ENCODE data around the gene TMEM238L. TPM values are rescaled to one million over a fixed set of nuclear protein-coding genes. Genes with fewer than 3 reads are reported as not detected.
A peak's percentile ranks its signal among the peaks of the same experiment; 100 is the strongest.

Gene TMEM238L
- total RNA-seq, 8 experiments from 2014 or later = 0.19 to 1.1 (median 0.59) TPM; not detected in 5

GRCh38 chr17:10827898-10828552, 24.1 kb upstream of the TMEM238L start:
- 34 to 73% (median 43%) methylated on average over 1 to 5 of the region's 5 CpGs; no CpG with 5 or more reads in 4 of the 10 experiments for WGBS, 10 experiments
- Histone ChIP-seq H3K27ac (no peak overlapping the region), H3K4me1 (replicated peaks in 1 of 2) (no peaks in the 10 kb centered on the region), H3K4me3 (no peak overlapping the region)
- in situ Hi-C loops (cut with MboI; ENCODE audit: low pct_unique_long_range_greater_than_20kb in 2 of 9, low sequenced_read_pairs in 9 of 9, unreplicated experiment in 9 of 9) = loop anchor here in 2 of 9 experiments (25.0 kb wide), 1 partner anchor 91 kb away; the partner anchor contains the start of gene TMEM220 (in 2 of the 2)
- no peak for ATAC-seq (replicated peaks in 6 of 8)

- in situ Hi-C loops (cut with MboI; ENCODE audit: low pct_unique_long_range_greater_than_20kb in 2 of 9, low sequenced_read_pairs in 9 of 9, unreplicated experiment in 9 of 9) = loop anchor here in 2 of 9 experiments (25.0 kb wide), 1 partner anchor 88 kb away; the partner anchor contains the start of gene TMEM220 (in 2 of the 2)
- WGBS, 10 experiments = 0 to 95% (median 60%) methylated on average over 1 to 5 of the region's 7 CpGs; no CpG with 5 or more reads in 1 of the 10 experiments
- peak in 2 of 8 experiments; percentile 60 to 67 for ATAC-seq (replicated peaks in 6 of 8)
- Histone ChIP-seq H3K27ac (no peak overlapping the region), H3K4me3 (no peak overlapping the region), H3K4me1 (replicated peaks in 1 of 2) (peaks cover 0 to 8% of the 10 kb centered on the region in 2 donors)
Measured at GRCh38 chr17:10824874-10825273, 21.0 kb upstream of the TMEM238L start.

DNA sequence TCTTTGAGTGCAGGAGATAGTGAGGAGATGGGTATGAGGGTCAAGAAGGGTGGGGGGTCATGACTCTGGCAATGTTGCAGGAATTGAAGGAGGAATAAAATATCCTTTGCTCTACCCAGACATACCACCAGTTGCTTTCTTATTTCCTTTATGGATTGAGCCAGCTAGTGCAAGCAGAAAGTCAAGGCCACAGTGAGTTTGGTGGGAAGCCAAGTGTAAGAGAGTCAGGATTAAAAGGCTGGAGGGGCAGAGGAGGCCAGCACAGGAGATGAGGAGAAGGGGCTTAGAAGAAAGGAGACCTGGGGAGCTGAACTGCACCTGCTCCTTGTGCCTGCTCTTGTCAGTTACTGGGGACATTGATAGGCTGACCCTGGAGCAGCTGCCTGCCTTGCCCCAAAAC, 17.9 kb upstream of the TMEM238L start:
- Histone ChIP-seq H3K4me1 (replicated peaks in 1 of 2) (peaks cover 0 to 8% of the 10 kb centered on the region in 2 donors), H3K27ac (no peak overlapping the region), H3K4me3 (no peak overlapping the region)
- no peak for ATAC-seq (replicated peaks in 6 of 8)
- in situ Hi-C loops (cut with MboI; ENCODE audit: low pct_unique_long_range_greater_than_20kb in 2 of 9, low sequenced_read_pairs in 9 of 9, unreplicated experiment in 9 of 9) = no loop called here

GRCh38 chr17:10821054-10821453, 17.2 kb upstream of the TMEM238L start:
- H3K4me3 ChIP-seq = no peak overlapping the region
- peak; percentile 31 to 80 (median 58) for ATAC-seq (replicated peaks in 6 of 8)
- H3K27ac ChIP-seq = no peak overlapping the region
- in situ Hi-C loops (cut with MboI; ENCODE audit: low pct_unique_long_range_greater_than_20kb in 2 of 9, low sequenced_read_pairs in 9 of 9, unreplicated experiment in 9 of 9) = no loop called here
- peaks cover 0 to 8% of the 10 kb centered on the region in 2 donors for H3K4me1 ChIP-seq (replicated peaks in 1 of 2)
- 0 to 50% (median 31%) methylated on average over 1 to 3 of the region's 4 CpGs; no CpG with 5 or more reads in 5 of the 10 experiments for WGBS, 10 experiments

- in situ Hi-C loops (cut with MboI; ENCODE audit: low pct_unique_long_range_greater_than_20kb in 2 of 9, low sequenced_read_pairs in 9 of 9, unreplicated experiment in 9 of 9) = no loop called here
- peak in 2 of 8 experiments; percentile 8 to 23 for ATAC-seq (replicated peaks in 6 of 8)
- no peak overlapping the region for H3K4me3 ChIP-seq
- WGBS, 10 experiments = 20 to 91% (median 76%) methylated on average over 1 to 5 of the region's 5 CpGs; no CpG with 5 or more reads in 5 of the 10 experiments
- H3K4me1 ChIP-seq (replicated peaks in 1 of 2) = no peaks in the 10 kb centered on the region
- H3K27ac ChIP-seq = no peak overlapping the region
Measured at GRCh38 chr17:10815319-10815718, 11.4 kb upstream of the TMEM238L start.

- no peak overlapping the region for H3K27ac ChIP-seq
- 14 to 60% (median 60%) methylated on average over 1 of the region's 1 CpG; no CpG with 5 or more reads in 4 of the 10 experiments for WGBS, 10 experiments
- in situ Hi-C loops (cut with MboI; ENCODE audit: low pct_unique_long_range_greater_than_20kb in 2 of 9, low sequenced_read_pairs in 9 of 9, unreplicated experiment in 9 of 9) = no loop called here
- peak in 3 of 8 experiments; percentile 17 to 79 (median 22) for ATAC-seq (replicated peaks in 6 of 8)
- H3K4me3 ChIP-seq = no peak overlapping the region
- no peaks in the 10 kb centered on the region for H3K4me1 ChIP-seq (replicated peaks in 1 of 2)
Measured at GRCh38 chr17:10814075-10814474, 10.2 kb upstream of the TMEM238L start.

GRCh38 chr17:10812674-10813073, 8.8 kb upstream of the TMEM238L start:
- Histone ChIP-seq H3K4me3 (no peak overlapping the region), H3K4me1 (replicated peaks in 1 of 2) (no peaks in the 10 kb centered on the region), H3K27ac (no peak overlapping the region)
- in situ Hi-C loops (cut with MboI; ENCODE audit: low pct_unique_long_range_greater_than_20kb in 2 of 9, low sequenced_read_pairs in 9 of 9, unreplicated experiment in 9 of 9) = no loop called here
- WGBS, 10 experiments = 70 to 100% (median 100%) methylated on average over 1 to 3 of the region's 5 CpGs; no CpG with 5 or more reads in 5 of the 10 experiments
- ATAC-seq (replicated peaks in 6 of 8) = peak in 3 of 8 experiments; percentile 62 to 75 (median 69)

- no peak for ATAC-seq (replicated peaks in 6 of 8)
- H3K4me1 ChIP-seq (replicated peaks in 1 of 2) = no peaks in the 10 kb centered on the region
- 75 to 100% (median 90%) methylated on average over 2 to 4 of the region's 4 CpGs; no CpG with 5 or more reads in 5 of the 10 experiments for WGBS, 10 experiments
- H3K27ac ChIP-seq = no peak overlapping the region
- H3K4me3 ChIP-seq = no peak overlapping the region
- in situ Hi-C loops (cut with MboI; ENCODE audit: low pct_unique_long_range_greater_than_20kb in 2 of 9, low sequenced_read_pairs in 9 of 9, unreplicated experiment in 9 of 9) = no loop called here
Measured at GRCh38 chr17:10809605-10810004, 5.7 kb upstream of the TMEM238L start.

DNA sequence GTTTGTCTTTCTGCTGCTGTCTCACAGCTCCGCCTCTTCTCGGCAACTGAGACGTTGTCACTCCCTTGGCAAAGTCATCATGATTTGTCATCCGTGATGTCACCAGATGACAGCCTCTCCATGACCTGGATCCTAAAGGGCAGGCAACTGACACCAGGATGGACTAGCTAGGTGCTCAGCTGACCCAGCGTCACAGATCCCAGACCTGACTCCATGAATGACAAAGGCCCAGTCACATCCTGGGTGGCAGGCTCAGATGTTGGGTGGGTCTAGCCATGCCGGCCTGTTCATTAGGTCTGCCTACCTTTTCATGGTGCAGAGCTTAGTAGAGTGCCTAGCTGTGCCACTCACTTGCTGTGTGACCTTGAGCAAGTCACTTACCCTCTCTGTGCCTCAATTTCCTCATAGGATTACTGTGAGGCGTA, 3.8 kb upstream of the TMEM238L start:
- no peak overlapping the region for H3K27ac ChIP-seq
- H3K4me1 ChIP-seq (replicated peaks in 1 of 2) = no peaks in the 10 kb centered on the region
- no peak overlapping the region for H3K4me3 ChIP-seq
- ATAC-seq (replicated peaks in 6 of 8) = peak in 2 of 8 experiments; percentile 11 to 47
- in situ Hi-C loops (cut with MboI; ENCODE audit: low pct_unique_long_range_greater_than_20kb in 2 of 9, low sequenced_read_pairs in 9 of 9, unreplicated experiment in 9 of 9) = no loop called here
- WGBS, 10 experiments = 30 to 100% (median 79%) methylated on average over 1 to 5 of the region's 7 CpGs; no CpG with 5 or more reads in 4 of the 10 experiments

DNA sequence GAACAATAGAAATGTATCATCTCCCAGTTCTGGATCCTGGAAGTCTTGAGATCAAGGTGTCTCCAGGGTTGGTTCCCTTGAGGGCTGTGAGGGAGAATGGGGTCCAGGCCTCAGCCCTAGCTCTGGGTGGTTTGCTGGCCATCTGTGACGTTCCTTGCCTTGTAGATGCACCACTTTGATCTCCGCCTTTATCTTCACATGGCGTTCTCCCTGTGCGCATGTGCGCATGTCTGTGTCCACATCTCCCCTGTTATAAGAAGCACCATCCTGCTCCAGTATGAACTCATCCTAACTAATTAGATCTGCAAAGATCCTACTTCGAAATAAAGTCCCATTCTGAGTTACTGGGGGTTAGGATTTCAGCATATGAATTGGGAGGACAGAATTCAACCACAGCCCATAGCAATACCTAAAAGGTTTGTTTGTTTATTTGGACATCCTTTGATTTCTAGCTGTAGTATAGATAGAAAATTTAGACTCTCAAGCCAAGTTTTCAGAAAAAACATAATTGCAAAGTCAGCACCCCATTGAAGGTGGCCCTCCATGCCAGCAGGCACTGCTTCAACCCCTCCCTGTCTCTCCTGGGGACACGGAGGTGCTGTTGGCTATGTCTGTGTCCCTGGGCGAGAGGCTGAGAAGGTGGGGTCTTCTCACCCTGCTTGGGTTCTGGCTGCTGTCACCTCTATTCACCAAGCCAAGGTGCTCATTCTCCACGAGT, 2.8 kb upstream of the TMEM238L start:
- Histone ChIP-seq H3K4me1 (replicated peaks in 1 of 2) (no peaks in the 10 kb centered on the region), H3K4me3 (no peak overlapping the region), H3K27ac (no peak overlapping the region)
- 20 to 100% (median 67%) methylated on average over 2 to 6 of the region's 9 CpGs; no CpG with 5 or more reads in 1 of the 10 experiments for WGBS, 10 experiments
- in situ Hi-C loops (cut with MboI; ENCODE audit: low pct_unique_long_range_greater_than_20kb in 2 of 9, low sequenced_read_pairs in 9 of 9, unreplicated experiment in 9 of 9) = no loop called here
- ATAC-seq (replicated peaks in 6 of 8) = peak in 3 of 8 experiments; percentile 54 to 74 (median 60)

- Histone ChIP-seq H3K27ac (no peak overlapping the region), H3K4me3 (no peak overlapping the region), H3K4me1 (replicated peaks in 1 of 2) (no peaks in the 10 kb centered on the region)
- 15 to 100% (median 50%) methylated on average over 1 to 3 of the region's 6 CpGs; no CpG with 5 or more reads in 6 of the 10 experiments for WGBS, 10 experiments
- in situ Hi-C loops (cut with MboI; ENCODE audit: low pct_unique_long_range_greater_than_20kb in 2 of 9, low sequenced_read_pairs in 9 of 9, unreplicated experiment in 9 of 9) = no loop called here
- no peak for ATAC-seq (replicated peaks in 6 of 8)
Measured at GRCh38 chr17:10805911-10806310, 2.0 kb upstream of the TMEM238L start.

GRCh38 chr17:10804546-10804945, 647 bp upstream of the TMEM238L start:
- ATAC-seq (replicated peaks in 6 of 8) = no peak
- Histone ChIP-seq H3K4me3 (no peak overlapping the region), H3K27ac (no peak overlapping the region), H3K4me1 (replicated peaks in 1 of 2) (no peaks in the 10 kb centered on the region)
- 66 to 100% (median 88%) methylated on average over 1 to 6 of the region's 7 CpGs; no CpG with 5 or more reads in 2 of the 10 experiments for WGBS, 10 experiments
- in situ Hi-C loops (cut with MboI; ENCODE audit: low pct_unique_long_range_greater_than_20kb in 2 of 9, low sequenced_read_pairs in 9 of 9, unreplicated experiment in 9 of 9) = no loop called here

- no peak overlapping the region for H3K4me3 ChIP-seq
- no peak overlapping the region for H3K27ac ChIP-seq
- no peak for ATAC-seq (replicated peaks in 6 of 8)
- WGBS, 10 experiments = 66 to 100% (median 83%) methylated on average over 1 to 3 of the region's 7 CpGs; no CpG with 5 or more reads in 7 of the 10 experiments
- in situ Hi-C loops (cut with MboI; ENCODE audit: low pct_unique_long_range_greater_than_20kb in 2 of 9, low sequenced_read_pairs in 9 of 9, unreplicated experiment in 9 of 9) = no loop called here
- no peaks in the 10 kb centered on the region for H3K4me1 ChIP-seq (replicated peaks in 1 of 2)
Measured at GRCh38 chr17:10803350-10803749, 549 bp downstream of the TMEM238L start.
